ENCODE measurements around the gene HBD.

HBD gene

DNA sequence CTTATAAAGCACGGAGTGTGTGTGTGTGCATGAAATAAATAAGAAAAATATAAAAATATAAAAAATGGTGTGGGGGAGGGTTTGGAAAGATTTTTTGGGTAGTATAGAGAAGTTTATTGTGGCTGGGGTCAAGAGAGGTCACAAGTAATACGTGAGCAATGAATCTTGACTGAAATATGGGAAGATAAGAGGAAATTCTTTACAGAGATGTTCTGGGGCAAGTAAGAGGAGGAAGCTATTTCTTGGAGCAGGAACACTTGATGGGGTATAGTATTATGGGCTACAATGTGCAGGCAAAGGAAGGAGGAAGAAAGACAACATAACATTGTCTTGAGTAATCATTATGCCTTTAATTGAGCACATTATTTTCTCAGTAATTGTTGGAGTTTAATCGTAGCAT is 2.1 kb downstream of the HBD start:
- ATAC-seq: no peak

- no peak for ATAC-seq
Measured at GRCh38 chr11:5231111-5231510, 3.2 kb downstream of the HBD start.

GRCh38 chr11:5230266-5230665 is 4.0 kb downstream of the HBD start:
- no peak for ATAC-seq

DNA sequence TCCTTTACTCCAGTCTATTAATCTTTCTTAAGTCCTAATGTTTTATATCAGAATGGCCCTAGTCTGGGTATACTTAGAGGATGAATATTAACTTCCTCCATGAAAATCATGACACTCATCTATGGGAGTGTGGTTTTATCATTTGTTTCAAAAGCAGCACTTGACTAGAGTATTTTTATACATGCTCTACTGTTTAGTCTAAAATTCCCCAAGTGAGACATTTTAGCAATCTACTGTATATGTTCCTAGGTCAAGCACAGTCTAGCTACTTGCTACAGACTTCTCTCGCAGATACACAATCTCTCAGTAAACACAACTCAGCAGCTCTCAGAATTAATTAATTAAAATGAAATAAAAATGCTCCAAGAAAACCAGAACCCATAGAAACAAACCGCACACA is 4.5 kb downstream of the HBD start:
- ATAC-seq: no peak

- ATAC-seq: no peak
Measured at GRCh38 chr11:5229356-5229755, 4.9 kb downstream of the HBD start.

DNA sequence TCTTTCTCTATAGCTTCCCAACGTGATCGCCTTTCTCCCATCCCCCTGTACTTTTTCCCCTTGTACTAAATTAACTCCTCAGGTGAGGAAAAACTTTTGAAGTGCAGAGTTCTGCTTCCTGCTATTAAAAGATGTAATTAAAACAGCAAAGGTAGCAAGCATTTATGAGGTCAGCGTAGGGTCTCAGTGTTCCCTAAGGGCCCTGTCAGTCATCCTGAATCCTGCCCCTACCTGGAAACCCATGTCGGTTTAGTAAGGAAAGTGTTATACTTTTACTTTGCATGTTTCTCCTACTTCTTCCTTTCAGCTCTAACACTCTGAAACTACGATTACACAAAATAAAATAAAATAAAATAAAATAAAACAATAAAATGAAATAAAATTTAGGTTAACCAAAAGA is 6.2 kb downstream of the HBD start:
- no peak for ATAC-seq

GRCh38 chr11:5227681-5228080 is 6.6 kb downstream of the HBD start:
- no peak for ATAC-seq

- no peak for ATAC-seq
Measured at GRCh38 chr11:5226732-5227310, 7.5 kb downstream of the HBD start, which contains the start of gene HBB. TSS of gene HBB (minus strand) at chr11:5227071. CDS start at chr11:5227021, 50 bp downstream.

GRCh38 chr11:5225480-5225871 is 8.8 kb downstream of the HBD start:
- no peak for ATAC-seq

DNA sequence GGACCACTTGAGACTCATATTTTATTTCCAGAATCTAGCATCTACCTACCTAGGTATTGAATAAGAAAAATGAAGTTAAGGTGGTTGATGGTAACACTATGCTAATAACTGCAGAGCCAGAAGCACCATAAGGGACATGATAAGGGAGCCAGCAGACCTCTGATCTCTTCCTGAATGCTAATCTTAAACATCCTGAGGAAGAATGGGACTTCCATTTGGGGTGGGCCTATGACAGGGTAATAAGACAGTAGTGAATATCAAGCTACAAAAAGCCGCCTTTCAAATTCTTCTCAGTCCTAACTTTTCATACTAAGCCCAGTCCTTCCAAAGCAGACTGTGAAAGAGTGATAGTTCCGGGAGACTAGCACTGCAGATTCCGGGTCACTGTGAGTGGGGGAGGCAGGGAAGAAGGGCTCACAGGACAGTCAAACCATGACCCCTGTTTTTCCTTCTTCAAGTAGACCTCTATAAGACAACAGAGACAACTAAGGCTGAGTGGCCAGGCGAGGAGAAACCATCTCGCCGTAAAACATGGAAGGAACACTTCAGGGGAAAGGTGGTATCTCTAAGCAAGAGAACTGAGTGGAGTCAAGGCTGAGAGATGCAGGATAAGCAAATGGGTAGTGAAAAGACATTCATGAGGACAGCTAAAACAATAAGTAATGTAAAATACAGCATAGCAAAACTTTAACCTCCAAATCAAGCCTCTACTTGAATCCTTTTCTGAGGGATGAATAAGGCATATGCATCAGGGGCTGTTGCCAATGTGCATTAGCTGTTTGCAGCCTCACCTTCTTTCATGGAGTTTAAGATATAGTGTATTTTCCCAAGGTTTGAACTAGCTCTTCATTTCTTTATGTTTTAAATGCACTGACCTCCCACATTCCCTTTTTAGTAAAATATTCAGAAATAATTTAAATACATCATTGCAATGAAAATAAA is 9.5 kb downstream of the HBD start:
- no peak for ATAC-seq

DNA sequence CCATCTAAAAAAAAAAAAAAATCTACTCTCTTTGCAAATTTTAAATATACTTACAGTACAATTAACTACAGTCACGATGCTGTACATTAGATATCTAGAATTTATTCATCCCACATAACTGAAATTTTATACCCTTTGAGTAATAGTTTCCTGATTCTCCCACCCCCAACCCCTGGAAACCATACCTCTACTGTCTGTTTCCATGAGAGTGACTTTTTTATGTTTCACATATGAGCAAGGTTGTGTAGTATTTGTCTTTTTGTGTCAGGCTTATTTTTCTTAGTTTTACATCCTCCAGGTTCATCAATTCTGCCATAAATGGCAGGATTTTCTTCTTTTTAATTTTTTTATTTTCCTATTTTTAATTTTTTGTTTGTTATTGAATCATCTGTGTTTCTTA is 10.6 kb downstream of the HBD start:
- ATAC-seq: no peak

- no peak for ATAC-seq
Measured at GRCh38 chr11:5223146-5223545, 11.1 kb downstream of the HBD start.

DNA sequence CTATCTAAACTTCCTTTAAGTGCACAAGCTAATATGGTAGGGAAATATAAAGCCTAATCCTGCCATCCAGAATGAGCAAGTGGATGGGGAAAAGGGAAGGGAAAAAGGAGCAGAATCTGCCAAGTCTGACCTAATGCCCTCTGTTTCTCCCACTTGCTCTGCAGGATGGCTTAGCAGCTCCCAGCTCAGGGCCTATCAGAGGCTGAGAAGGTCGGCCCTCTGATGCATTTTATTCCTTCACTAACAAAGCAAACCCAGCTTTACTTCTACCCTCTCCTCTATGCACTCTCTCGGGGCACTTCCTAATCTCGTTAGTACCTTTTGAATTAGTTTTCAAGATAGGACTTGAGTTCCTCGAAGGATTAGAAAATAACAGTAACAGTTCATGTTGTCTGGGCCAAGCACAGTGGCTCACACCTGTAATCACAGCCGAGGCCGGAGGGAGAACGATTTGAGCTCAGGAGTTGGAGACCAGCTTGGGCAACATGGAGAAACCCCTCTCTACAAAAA is 23.9 kb downstream of the HBD start:
- ATAC-seq: no peak

DNA sequence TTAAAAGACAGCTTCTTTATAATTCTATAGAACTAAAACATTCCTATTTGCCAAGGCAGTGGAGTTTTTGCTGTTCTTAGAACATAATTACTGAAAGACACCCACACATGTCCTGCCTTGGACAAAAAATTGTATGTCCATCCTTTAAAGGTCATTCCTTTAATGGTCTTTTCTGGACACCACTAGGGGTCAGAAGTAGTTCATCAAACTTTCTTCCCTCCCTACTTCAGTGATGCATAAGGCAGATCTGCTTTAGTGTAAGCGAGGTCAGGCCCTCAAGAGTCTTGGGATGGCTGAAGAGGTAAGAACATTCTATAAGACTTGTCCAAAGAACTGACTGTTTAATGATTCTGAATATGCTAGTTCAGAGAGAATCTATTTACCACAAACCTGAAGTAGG is 29.5 kb downstream of the HBD start:
- no peak for ATAC-seq

GRCh38 chr11:5203366-5203765 is 30.9 kb downstream of the HBD start:
- ATAC-seq: no peak

DNA sequence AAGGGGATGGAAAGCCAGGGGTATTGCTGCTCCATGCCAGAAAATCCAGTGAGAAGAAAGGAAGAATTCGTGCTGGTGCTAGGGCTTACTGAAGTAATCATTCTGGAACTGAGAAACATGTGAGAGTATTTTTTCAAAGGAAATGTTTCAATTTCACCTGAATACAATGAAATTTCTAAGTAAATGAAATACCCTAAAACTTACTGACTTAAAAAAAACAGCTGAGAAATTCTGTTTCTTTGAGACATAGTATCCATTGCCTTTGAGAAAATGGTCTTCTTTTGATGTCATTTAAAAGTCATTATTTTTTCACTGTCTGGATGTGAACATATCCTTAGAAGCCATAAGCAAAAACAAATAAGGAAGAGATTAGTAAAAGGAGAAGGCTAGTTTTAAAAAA is 33.7 kb downstream of the HBD start, which contains the start of gene OR51V1:
Gene OR51V1 (minus strand): TSS at position 101 of the 400 bp plus-strand sequence. CDS start 0 bp downstream, at position 101.
- no peak for ATAC-seq

DNA sequence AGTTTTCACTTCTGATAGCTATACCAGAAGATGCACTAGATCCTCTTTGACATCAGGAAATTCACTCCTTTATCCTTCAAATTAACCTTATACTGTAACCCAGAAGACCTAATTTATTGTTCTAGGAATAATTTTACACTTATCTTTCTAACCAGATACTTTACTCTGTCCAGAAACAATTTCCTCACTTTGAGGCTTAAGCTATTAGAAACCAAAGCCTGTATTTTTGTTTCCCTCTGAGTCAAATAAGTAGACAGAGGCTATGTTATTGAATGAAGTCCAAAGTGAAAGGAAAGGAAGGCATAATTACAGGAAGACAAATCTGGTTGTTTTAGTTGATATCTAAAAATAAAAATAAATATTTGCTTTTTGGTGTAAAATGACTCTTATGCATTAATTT is 36.0 kb downstream of the HBD start:
- no peak for ATAC-seq

DNA sequence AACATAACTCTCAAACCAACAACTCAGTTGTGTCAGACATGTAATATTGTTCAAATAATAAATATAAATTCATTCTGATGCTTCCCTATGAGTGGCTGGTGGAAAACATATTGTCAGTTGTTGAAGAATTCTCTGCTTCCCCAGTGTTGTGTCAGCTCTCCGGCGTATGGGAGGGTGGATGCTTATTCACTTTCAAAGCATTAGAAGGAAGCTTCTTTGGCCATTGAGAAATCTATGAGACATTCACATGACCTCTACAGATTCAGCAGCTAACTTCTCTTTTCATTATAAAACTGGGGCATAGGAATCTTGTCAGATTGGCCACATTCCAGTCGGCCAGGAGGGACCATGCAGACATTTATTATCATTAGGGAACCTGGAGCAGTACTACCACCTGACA is 36.7 kb downstream of the HBD start:
- ATAC-seq: no peak

DNA sequence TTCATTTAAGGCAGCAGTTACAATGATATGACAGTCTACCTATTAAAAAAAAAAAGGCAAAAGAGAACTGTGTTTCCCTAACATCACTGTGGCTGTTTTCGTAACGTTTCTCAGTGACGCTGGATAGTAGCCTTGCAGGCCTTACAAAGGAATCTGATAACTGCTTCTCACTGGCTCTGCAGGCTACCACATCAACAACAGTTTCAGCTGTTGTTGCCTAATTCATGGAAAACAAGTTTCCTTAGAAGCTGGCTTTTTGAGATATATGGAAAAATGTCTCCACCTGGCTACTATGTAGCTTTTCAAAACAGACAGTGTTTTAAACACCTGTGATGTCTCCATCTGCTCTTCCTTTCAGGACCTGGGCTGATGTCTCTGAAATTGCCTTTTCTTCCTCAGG is 37.6 kb downstream of the HBD start:
- no peak for ATAC-seq

DNA sequence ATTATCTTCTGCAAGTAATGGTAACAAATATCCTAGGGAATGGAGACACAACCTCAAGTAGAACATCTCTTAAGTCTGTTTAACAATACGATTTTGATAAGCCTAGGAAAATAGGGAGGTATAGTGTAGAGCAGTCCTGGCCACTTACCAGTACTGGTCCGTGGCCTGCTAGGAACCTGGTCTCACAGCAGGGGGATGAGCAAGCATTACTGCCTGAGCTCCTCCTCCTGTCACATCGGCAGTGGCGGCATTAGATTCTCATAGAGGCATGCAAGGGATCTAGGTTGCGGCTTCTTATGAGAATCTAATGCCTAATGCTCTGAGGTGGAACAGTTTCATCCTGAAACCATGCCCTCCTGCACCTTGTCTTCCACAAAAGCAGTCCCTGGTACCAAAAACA is 38.2 kb downstream of the HBD start:
- no peak for ATAC-seq

DNA sequence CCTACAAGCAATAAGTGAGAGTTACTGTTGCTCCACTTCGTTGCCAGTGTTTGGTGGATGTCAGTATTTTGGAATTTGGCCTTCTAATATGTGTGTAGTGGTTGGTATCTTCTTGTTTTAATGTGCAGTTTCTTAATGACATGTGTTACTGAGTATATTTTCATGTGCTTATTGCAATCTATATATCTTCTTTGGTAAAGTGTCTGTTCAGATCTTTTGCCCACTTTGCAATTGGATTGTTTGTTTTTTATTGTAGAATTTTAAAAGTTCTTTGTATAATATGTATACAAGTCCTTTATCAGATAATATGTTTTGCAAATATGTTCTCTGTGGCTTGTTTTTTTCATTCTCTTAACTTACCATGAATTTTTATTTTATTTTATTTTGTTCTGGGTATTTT is 41.5 kb downstream of the HBD start:
- no peak for ATAC-seq

GRCh38 chr11:5188201-5188600 is 46.1 kb downstream of the HBD start:
- ATAC-seq: no peak
